Sigmoid colon (tissue), 7 donors: ENCODE measurements around the gene PRDM11. TPM values are rescaled to one million over a fixed set of nuclear protein-coding genes. Genes with fewer than 3 reads are reported as not detected.

Experiments
- DNase-seq: peaks from one replicate; pipeline ENCODE4 v3.0.0-alpha.2; 2019
- H3K27ac ChIP-seq, 4 donors: fragments of 200-600 bp; sonication (generic); one replicate each; pipeline ENCODE4 v1.5.1; 2016 to 2019; ENCODE audit warnings: mild to moderate bottlenecking in 1 of 4
- H3K27me3 ChIP-seq, 3 donors: fragments of 200-600 bp; sonication (generic); one replicate each; pipeline ENCODE4 v1.5.1; 2019; ENCODE audit warnings: mild to moderate bottlenecking in 1 of 3
- H3K36me3 ChIP-seq, 4 donors: fragments of 200-600 bp; sonication (generic); one replicate each; pipeline ENCODE4 v1.5.1; 2016 to 2019
- H3K4me1 ChIP-seq, 4 donors: fragments of 200-600 bp; sonication (generic); one replicate each; pipeline ENCODE4 v1.5.1; 2017 to 2019
- H3K4me3 ChIP-seq, 4 donors: fragments of 200-600 bp; sonication (generic); one replicate each; pipeline ENCODE4 v1.5.1; 2017 to 2019; ENCODE audit warnings: mild to moderate bottlenecking in 2 of 4, moderate library complexity in 1 of 4
- H3K9me3 ChIP-seq, 4 donors: fragments of 200-600 bp in 3 of 4; sonication (generic) in 3 of 4; one replicate each; pipeline versions ENCODE4 v1.5.1 to v1.6.1; 2013 to 2019
- CTCF ChIP-seq, 4 experiments: fragments of 450-650 bp in 3 of 4; fragments of 200-600 bp in 1 of 4; IDR thresholded peaks; one replicate each; pipeline ENCODE4 v1.5.1; 2016 to 2019; ENCODE audit warnings: antibody characterized with exemption in 4 of 4, mild to moderate bottlenecking in 3 of 4, moderate library complexity in 2 of 4
- EP300 ChIP-seq, 4 donors: sonication (generic); formaldehyde crosslinking; IDR thresholded peaks; one replicate each; pipeline ENCODE4 v1.6.1; 2017; ENCODE audit warnings: antibody characterized with exemption in 4 of 4
- POLR2A ChIP-seq, 2 donors: fragments of 450-650 bp; IDR thresholded peaks; one replicate each; pipeline ENCODE4 v1.6.1; 2016; ENCODE audit warnings: antibody characterized with exemption in 2 of 2, mild to moderate bottlenecking in 2 of 2, moderate library complexity in 2 of 2
- POLR2AphosphoS5 ChIP-seq, 4 donors: sonication (generic); formaldehyde crosslinking; IDR thresholded peaks; one replicate each; pipeline ENCODE4 v1.6.1; 2017; ENCODE audit warnings: antibody characterized with exemption in 4 of 4
- WGBS, 2 donors: extraction: QIAGEN DNeasy Blood & Tissue Kit; methylation state at CpG; one replicate each; pipeline ENCODE4 v1.1.7; 2013; 5-methylcytosine and 5-hydroxymethylcytosine counted together
- intact Hi-C: fragments of 100-400 bp; cut with DNase I; formaldehyde crosslinking; loops from one replicate; pipeline ENCODE4 v1.15.1; 2023
- polyA plus RNA-seq, 3 donors: library from polyadenylated mRNA; stranded (reverse); fragments of 200-250 nt; gene quantifications; one replicate each; pipeline ENCODE4 v1.2.3, GENCODE V29; 2013
- total RNA-seq, 4 donors: library from RNA; depleted of rRNA; stranded (reverse); fragments of >200 nt; gene quantifications; one replicate each; pipeline ENCODE4 v1.1.0, GENCODE V29; 2016
- donor health status: healthy with polysubstance abuse.
- donor health status: Bipolar disorder and iron deficiency.
- donor health status: healthy.

The PRDM11 gene
- total and polyA plus RNA-seq, 7 donors = 0.92 to 23.2 (median 12.7) TPM

- DNase-seq = no peak
- TF ChIP-seq POLR2A (IDR thresholded peaks at IDR 0.05) (no peak), EP300 (IDR thresholded peaks at IDR 0.05) (no peak), CTCF (IDR thresholded peaks at IDR 0.05) (no peak), POLR2AphosphoS5 (IDR thresholded peaks at IDR 0.05) (no peak)
- H3K27ac ChIP-seq = no peak overlapping the region
- no peak overlapping the region for H3K4me3 ChIP-seq
- intact Hi-C loops = no loop called here
- H3K4me1 ChIP-seq = peaks cover 0 to 24% (median 21%) of the 10 kb centered on the region in 4 donors
- H3K9me3 ChIP-seq = no peaks in the 10 kb centered on the region
- no peaks in the 10 kb centered on the region for H3K27me3 ChIP-seq
- H3K36me3 ChIP-seq = no peaks in the 10 kb centered on the region
- WGBS, 2 donors = 96 to 97% methylated on average over 2 of the region's 2 CpGs
These were observed 2.9 kb upstream of the PRDM11 start for GRCh38 chr11:45143494-45143893.

GRCh38 chr11:45144126-45145082 is 2.0 kb upstream of the PRDM11 start:
- DNase-seq = peak; percentile 46
- H3K27me3 ChIP-seq = no peaks in the 10 kb centered on the region
- no peaks in the 10 kb centered on the region for H3K9me3 ChIP-seq
- intact Hi-C loops = no loop called here
- 86 to 87% methylated on average over 16 of the region's 16 CpGs for WGBS, 2 donors
- TF ChIP-seq POLR2AphosphoS5 (IDR thresholded peaks at IDR 0.05) = no peak
- TF ChIP-seq POLR2A (IDR thresholded peaks at IDR 0.05) = no peak
- TF ChIP-seq EP300 (IDR thresholded peaks at IDR 0.05) = no peak
- no peak for TF ChIP-seq CTCF (IDR thresholded peaks at IDR 0.05)
- H3K36me3 ChIP-seq = no peaks in the 10 kb centered on the region
- H3K4me3 ChIP-seq = no peak overlapping the region
- H3K4me1 ChIP-seq = peaks cover 0 to 29% (median 27%) of the 10 kb centered on the region in 4 donors
- no peak overlapping the region for H3K27ac ChIP-seq

- Histone ChIP-seq H3K4me3 (no peak overlapping the region), H3K36me3 (no peaks in the 10 kb centered on the region), H3K27me3 (no peaks in the 10 kb centered on the region), H3K4me1 (peaks cover 0 to 29% (median 27%) of the 10 kb centered on the region in 4 donors), H3K27ac (no peak overlapping the region), H3K9me3 (no peaks in the 10 kb centered on the region)
- intact Hi-C loops = no loop called here
- no peak for TF ChIP-seq EP300 (IDR thresholded peaks at IDR 0.05)
- TF ChIP-seq POLR2AphosphoS5 (IDR thresholded peaks at IDR 0.05) = no peak
- no peak for TF ChIP-seq CTCF (IDR thresholded peaks at IDR 0.05)
- no peak for TF ChIP-seq POLR2A (IDR thresholded peaks at IDR 0.05)
- WGBS, 2 donors = 44 to 47% methylated on average over 3 of the region's 3 CpGs
- no peak for DNase-seq
These were observed 1.4 kb upstream of the PRDM11 start for GRCh38 chr11:45145083-45145378.

GRCh38 chr11:45145379-45146071 is 914 bp upstream of the PRDM11 start:
- Histone ChIP-seq H3K27me3 (no peaks in the 10 kb centered on the region), H3K36me3 (no peaks in the 10 kb centered on the region), H3K4me3 (peak overlapping the region; percentile 66 to 81 (median 74)), H3K4me1 (peaks cover 0 to 29% (median 27%) of the 10 kb centered on the region in 4 donors), H3K27ac (peak overlapping the region; percentile 97 to 100 (median 99)), H3K9me3 (no peaks in the 10 kb centered on the region)
- DNase-seq = peak; percentile 75
- WGBS, 2 donors = 21 to 32% methylated on average over 23 of the region's 23 CpGs
- intact Hi-C loops = loop anchor here (2.0 kb wide), 1 partner anchor 63 kb away; no protein-coding TSS in a partner anchor
- TF ChIP-seq CTCF (IDR thresholded peaks at IDR 0.05) (no peak), POLR2A (IDR thresholded peaks at IDR 0.05) (no peak), POLR2AphosphoS5 (IDR thresholded peaks at IDR 0.05) (no peak), EP300 (IDR thresholded peaks at IDR 0.05) (no peak)
